ENCODE measurements around the gene IL17A.
"Not testable (repeated sequence)": the region's sequence is repeated elsewhere in the genome, so short reads cannot be mapped to it uniquely, and the experiment has no call there.

The IL17A gene

GRCh38 chr6:52164319-52165094 lies 21.7 kb upstream of the IL17A start:
- no peak for DNase-seq

- no peak for DNase-seq
Observed at GRCh38 chr6:52167267-52167666, 18.9 kb upstream of the IL17A start.

GRCh38 chr6:52168351-52168750 lies 17.8 kb upstream of the IL17A start:
- DNase-seq: not testable (repeated sequence)

GRCh38 chr6:52174118-52174517 lies 12.1 kb upstream of the IL17A start:
- DNase-seq: no peak

GRCh38 chr6:52176550-52176949 lies 9.6 kb upstream of the IL17A start:
- no peak for DNase-seq

GRCh38 chr6:52177961-52178360 lies 8.2 kb upstream of the IL17A start:
- DNase-seq: no peak

GRCh38 chr6:52180787-52181558 lies 5.2 kb upstream of the IL17A start:
- no peak for DNase-seq

GRCh38 chr6:52183131-52183713 lies 3.0 kb upstream of the IL17A start:
- no peak for DNase-seq

- DNase-seq: no peak
Observed at GRCh38 chr6:52186480-52186879, 305 bp downstream of the IL17A start.

- no peak for DNase-seq
Observed at GRCh38 chr6:52187098-52187497, 923 bp downstream of the IL17A start.

GRCh38 chr6:52189974-52190373 lies 3.8 kb downstream of the IL17A start:
- DNase-seq: no peak

GRCh38 chr6:52190409-52190808 lies 4.2 kb downstream of the IL17A start:
- no peak for DNase-seq

GRCh38 chr6:52191824-52192223 lies 5.6 kb downstream of the IL17A start:
- DNase-seq: no peak

- DNase-seq: no peak
Observed at GRCh38 chr6:52195886-52196285, 9.7 kb downstream of the IL17A start.

GRCh38 chr6:52200088-52200487 lies 13.9 kb downstream of the IL17A start:
- not testable (repeated sequence) for DNase-seq

GRCh38 chr6:52201046-52201445 lies 14.9 kb downstream of the IL17A start:
- DNase-seq: no peak

GRCh38 chr6:52201493-52201892 lies 15.3 kb downstream of the IL17A start:
- no peak for DNase-seq

GRCh38 chr6:52207066-52207465 lies 20.9 kb downstream of the IL17A start:
- DNase-seq: no peak

GRCh38 chr6:52208612-52209011 lies 22.4 kb downstream of the IL17A start:
- DNase-seq: no peak

GRCh38 chr6:52209770-52210169 lies 23.6 kb downstream of the IL17A start:
- no peak for DNase-seq

GRCh38 chr6:52210227-52210626 lies 24.1 kb downstream of the IL17A start:
- DNase-seq: no peak

GRCh38 chr6:52213127-52213526 lies 27.0 kb downstream of the IL17A start:
- no peak for DNase-seq

GRCh38 chr6:52215787-52216186 lies 29.6 kb downstream of the IL17A start:
- no peak for DNase-seq
